Keratinocyte (primary cell): ENCODE results near the gene SSR1. TPM values are rescaled to one million over a fixed set of nuclear protein-coding genes. Genes with fewer than 3 reads are reported as not detected.
"Not testable (repeated sequence)": the region's sequence is repeated elsewhere in the genome, so short reads cannot be mapped to it uniquely, and the experiment has no call there.

Experiments used
- DNase-seq: peaks from one replicate; pipeline ENCODE4 v3.0.0-alpha.2; 2011; ENCODE audit warnings: low read depth, missing footprints, low spot score
- FAIRE-seq: peaks from 2 replicates; lab custom pipeline; 2011; peaks lifted over from hg19 to GRCh38; lab: Jason Lieb, UNC
- H2AFZ ChIP-seq: 2 replicates; pipeline ENCODE4 v1.6.0; 2012; ENCODE audit warnings: low read length, control low read depth, inconsistent platforms; ENCODE audit not compliant: control insufficient read depth
- H3K27ac ChIP-seq: 2 replicates; pipeline ENCODE4 v1.5.1; 2011; ENCODE audit warnings: low read length; ENCODE audit not compliant: control insufficient read depth, insufficient read depth
- H3K27me3 ChIP-seq: 3 replicates; pipeline ENCODE4 v1.6.0; 2011; ENCODE audit warnings: low read length; ENCODE audit not compliant: control insufficient read depth, insufficient read depth; ENCODE audit errors: extremely low read depth
- H3K36me3 ChIP-seq, 2 experiments: 2 replicates in 1 of 2; 3 replicates in 1 of 2; pipeline ENCODE4 v1.5.1; 2011; ENCODE audit warnings: low read length in 2 of 2, mild to moderate bottlenecking in 1 of 2; ENCODE audit not compliant: control insufficient read depth in 2 of 2, insufficient read depth in 2 of 2; ENCODE audit errors: extremely low read depth in 1 of 2
- H3K4me1 ChIP-seq: 3 replicates; pipeline ENCODE4 v1.5.1; 2011; ENCODE audit warnings: low read length; ENCODE audit not compliant: control insufficient read depth, insufficient read depth; ENCODE audit errors: extremely low read depth
- H3K4me2 ChIP-seq: 3 replicates; pipeline ENCODE4 v1.6.0; 2011; ENCODE audit warnings: low read depth, low read length; ENCODE audit not compliant: control insufficient read depth, insufficient read depth; ENCODE audit errors: extremely low read depth
- H3K4me3 ChIP-seq, 3 experiments: fragments of 200-600 bp in 1 of 3; sonication (generic) in 1 of 3; 2 replicates in 2 of 3; 3 replicates in 1 of 3; pipeline ENCODE4 v1.5.1; 2011 to 2016; ENCODE audit warnings: low read length in 3 of 3, mild to moderate bottlenecking in 3 of 3, control low read depth in 2 of 3, inconsistent platforms in 1 of 3, low read depth in 1 of 3, mixed read lengths in 1 of 3, mixed run types in 1 of 3, moderate library complexity in 1 of 3; ENCODE audit not compliant: control insufficient read depth in 2 of 3, insufficient read depth in 2 of 3; ENCODE audit errors: extremely low read depth in 1 of 3
- H3K79me2 ChIP-seq: 2 replicates; pipeline ENCODE4 v1.6.0; 2012; ENCODE audit warnings: low read length; ENCODE audit not compliant: control insufficient read depth, insufficient read depth
- H3K9ac ChIP-seq: 3 replicates; pipeline ENCODE4 v1.6.0; 2011; ENCODE audit warnings: low read length; ENCODE audit not compliant: control insufficient read depth, insufficient read depth; ENCODE audit errors: extremely low read depth
- H3K9me1 ChIP-seq: 3 replicates; pipeline ENCODE4 v1.6.0; 2011; ENCODE audit warnings: low read length; ENCODE audit not compliant: control insufficient read depth, insufficient read depth; ENCODE audit errors: extremely low read depth
- H3K9me3 ChIP-seq: 2 replicates; pipeline ENCODE4 v1.5.1; 2012; ENCODE audit warnings: low read depth, low read length; ENCODE audit not compliant: control insufficient read depth
- H4K20me1 ChIP-seq: 3 replicates; pipeline ENCODE4 v1.6.0; 2011; ENCODE audit warnings: low read length; ENCODE audit not compliant: control insufficient read depth, insufficient read depth; ENCODE audit errors: extremely low read depth
- EZH2 ChIP-seq: IDR thresholded peaks from one replicate; pipeline ENCODE4 v1.6.1; 2012; ENCODE audit warnings: inconsistent platforms, mild to moderate bottlenecking, low read length, moderate library complexity
- dilution Hi-C: fragments of 300-500 bp; cut with MboI; formaldehyde crosslinking; loops from one replicate; pipeline ENCODE4 v1.7.0; 2020; ENCODE audit warnings: low sequenced_read_pairs; ENCODE audit not compliant: extremely low pct_ligation_motif_present
- polyA plus RNA-seq, 5 experiments: library from polyadenylated mRNA; depleted of rRNA in 3 of 5; stranded (reverse) in 3 of 5; stranded (forward) in 1 of 5; unstranded in 1 of 5; fragments of >200 nt; gene quantifications; 1 replicate in 1 of 5; 2 replicates in 3 of 5; 3 replicates in 1 of 5; pipeline versions ENCODE4 v1.2.1 to v1.2.3, GENCODE V29; 2011 to 2012; ENCODE audit warnings: missing spikeins in 2 of 5, low read depth in 1 of 5, low replicate concordance in 1 of 5
- TF ChIP-seq, protein P1 (sequence below), 3 experiments: IDR thresholded peaks in 1 of 3; conservative IDR thresholded peaks in 1 of 3; optimal IDR thresholded peaks in 1 of 3; 2 replicates in 2 of 3; 3 replicates in 1 of 3; pipeline versions ENCODE3 to v1.5.1; 2011; ENCODE audit warnings: low read length in 3 of 3, mild to moderate bottlenecking in 3 of 3, moderate library complexity in 2 of 3, control low read depth in 1 of 3, inconsistent platforms in 1 of 3; ENCODE audit not compliant: insufficient read depth in 2 of 3; ENCODE audit errors: extremely low read depth in 1 of 3

SSR1 gene
- polyA plus RNA-seq, 1 donor (not counting 4 experiments of a cell fraction or from before 2014, with no cell fraction given) = 188 TPM

DNA sequence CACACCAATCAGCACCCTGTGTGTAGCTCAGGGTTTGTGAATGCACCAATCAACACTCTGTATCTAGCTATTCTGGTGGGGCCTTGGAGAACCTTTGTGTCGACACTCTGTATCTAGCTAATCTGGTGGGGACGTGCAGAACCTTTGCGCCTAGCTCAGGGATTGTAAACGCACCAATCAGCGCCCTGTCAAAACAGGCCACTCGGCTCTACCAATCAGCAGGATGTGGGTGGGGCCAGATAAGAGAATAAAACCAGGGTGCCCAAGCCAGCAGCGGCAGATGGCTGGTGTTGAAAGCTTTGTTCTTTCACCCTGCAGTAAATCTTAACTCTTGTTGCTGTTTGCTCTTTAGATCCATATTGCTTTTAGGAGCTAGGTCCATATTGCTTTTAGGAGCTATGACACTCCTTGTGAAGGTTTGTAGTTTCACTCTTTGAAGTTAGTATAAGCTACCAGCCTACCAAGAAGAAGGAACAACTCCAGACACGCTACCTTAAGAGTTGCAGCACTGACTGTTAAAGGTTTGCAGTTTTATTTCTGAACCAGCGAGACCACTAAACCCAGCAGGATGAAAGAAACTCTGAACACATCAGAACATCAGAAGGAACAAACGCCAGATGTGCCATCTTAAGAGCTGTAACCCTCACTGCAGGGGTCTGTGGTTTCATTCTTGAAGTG lies 31.9 kb upstream of the SSR1 start:
- H3K4me3 ChIP-seq, DNase-seq, H3K9me1 ChIP-seq, H3K79me2 ChIP-seq, H3K36me3 ChIP-seq, H3K9ac ChIP-seq, H3K4me2 ChIP-seq, H3K9me3 ChIP-seq, FAIRE-seq, H3K27me3 ChIP-seq, H4K20me1 ChIP-seq, H3K27ac ChIP-seq, dilution Hi-C loops, H2AFZ ChIP-seq: not testable (repeated sequence)
- H3K4me1 ChIP-seq = peaks cover 11% of the 10 kb centered on the region

DNA sequence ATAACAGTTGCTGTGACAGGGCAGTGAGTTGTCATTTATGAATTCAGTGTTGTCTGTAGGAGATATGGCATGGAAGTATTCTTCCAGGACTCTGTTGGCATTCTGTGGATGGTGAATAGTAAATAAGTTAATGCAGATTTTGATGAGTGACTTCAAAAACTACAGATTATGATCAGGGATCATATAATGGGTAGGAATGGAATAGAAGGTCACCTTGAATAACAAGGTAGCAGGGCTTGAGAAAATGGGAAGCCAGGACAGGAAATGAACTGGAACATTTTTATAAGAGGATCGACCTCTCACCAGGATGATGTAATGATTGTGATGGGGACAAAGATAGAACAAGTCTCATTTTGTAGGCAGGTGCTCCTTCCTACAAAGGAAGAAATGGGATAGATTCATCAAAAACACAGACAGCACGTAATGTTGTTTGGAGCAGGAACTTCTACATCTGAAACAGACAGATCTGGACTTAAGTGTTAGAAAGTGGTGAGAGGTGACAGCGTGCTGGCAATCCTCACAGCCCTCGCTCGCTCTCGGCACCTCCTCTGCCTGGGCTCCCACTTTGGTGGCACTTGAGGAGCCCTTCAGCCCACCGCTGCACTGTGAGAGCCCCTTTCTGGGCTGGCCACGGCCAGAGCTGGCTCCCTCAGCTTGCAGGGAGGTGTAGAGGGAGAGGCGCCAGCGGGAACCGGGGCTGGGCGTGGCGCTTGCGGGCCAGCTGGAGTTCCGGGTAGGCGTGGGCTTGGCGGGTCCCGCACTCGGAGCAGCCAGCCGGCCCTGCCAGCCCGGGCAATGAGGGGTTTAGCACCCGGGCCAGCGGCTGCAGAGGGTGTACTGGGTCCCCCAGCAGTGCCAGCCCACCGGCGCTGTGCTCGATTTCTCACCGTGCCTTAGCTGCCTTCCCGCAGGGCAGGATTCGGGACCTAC lies 30.8 kb upstream of the SSR1 start:
- no peak for TF ChIP-seq EZH2
- TF ChIP-seq, protein P1, sequence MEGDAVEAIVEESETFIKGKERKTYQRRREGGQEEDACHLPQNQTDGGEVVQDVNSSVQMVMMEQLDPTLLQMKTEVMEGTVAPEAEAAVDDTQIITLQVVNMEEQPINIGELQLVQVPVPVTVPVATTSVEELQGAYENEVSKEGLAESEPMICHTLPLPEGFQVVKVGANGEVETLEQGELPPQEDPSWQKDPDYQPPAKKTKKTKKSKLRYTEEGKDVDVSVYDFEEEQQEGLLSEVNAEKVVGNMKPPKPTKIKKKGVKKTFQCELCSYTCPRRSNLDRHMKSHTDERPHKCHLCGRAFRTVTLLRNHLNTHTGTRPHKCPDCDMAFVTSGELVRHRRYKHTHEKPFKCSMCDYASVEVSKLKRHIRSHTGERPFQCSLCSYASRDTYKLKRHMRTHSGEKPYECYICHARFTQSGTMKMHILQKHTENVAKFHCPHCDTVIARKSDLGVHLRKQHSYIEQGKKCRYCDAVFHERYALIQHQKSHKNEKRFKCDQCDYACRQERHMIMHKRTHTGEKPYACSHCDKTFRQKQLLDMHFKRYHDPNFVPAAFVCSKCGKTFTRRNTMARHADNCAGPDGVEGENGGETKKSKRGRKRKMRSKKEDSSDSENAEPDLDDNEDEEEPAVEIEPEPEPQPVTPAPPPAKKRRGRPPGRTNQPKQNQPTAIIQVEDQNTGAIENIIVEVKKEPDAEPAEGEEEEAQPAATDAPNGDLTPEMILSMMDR (optimal IDR thresholded peaks at IDR 0.05 in 1 of 3, IDR thresholded peaks at IDR 0.05 in 1 of 3, conservative IDR thresholded peaks at IDR 0.05 in 1 of 3; ENCODE audit: extremely low read depth in 1 of 3, insufficient read depth in 2 of 3, low read length in 3 of 3) = no peak
- Histone ChIP-seq H4K20me1 (no peaks in the 10 kb centered on the region), H3K27me3 (no peaks in the 10 kb centered on the region), H3K4me3 (no peak overlapping the region), H3K9me3 (no peaks in the 10 kb centered on the region), H3K9ac (no peak overlapping the region), H3K27ac (no peak overlapping the region), H3K4me1 (peaks cover 11% of the 10 kb centered on the region), H3K9me1 (no peaks in the 10 kb centered on the region), H3K79me2 (no peaks in the 10 kb centered on the region), H2AFZ (no peak overlapping the region), H3K4me2 (no peak overlapping the region), H3K36me3 (no peaks in the 10 kb centered on the region)
- dilution Hi-C loops = no loop called here
- no peak for DNase-seq
- FAIRE-seq = no peak
